Measurements from ENCODE around the gene ADPGK.

ADPGK gene

DNA sequence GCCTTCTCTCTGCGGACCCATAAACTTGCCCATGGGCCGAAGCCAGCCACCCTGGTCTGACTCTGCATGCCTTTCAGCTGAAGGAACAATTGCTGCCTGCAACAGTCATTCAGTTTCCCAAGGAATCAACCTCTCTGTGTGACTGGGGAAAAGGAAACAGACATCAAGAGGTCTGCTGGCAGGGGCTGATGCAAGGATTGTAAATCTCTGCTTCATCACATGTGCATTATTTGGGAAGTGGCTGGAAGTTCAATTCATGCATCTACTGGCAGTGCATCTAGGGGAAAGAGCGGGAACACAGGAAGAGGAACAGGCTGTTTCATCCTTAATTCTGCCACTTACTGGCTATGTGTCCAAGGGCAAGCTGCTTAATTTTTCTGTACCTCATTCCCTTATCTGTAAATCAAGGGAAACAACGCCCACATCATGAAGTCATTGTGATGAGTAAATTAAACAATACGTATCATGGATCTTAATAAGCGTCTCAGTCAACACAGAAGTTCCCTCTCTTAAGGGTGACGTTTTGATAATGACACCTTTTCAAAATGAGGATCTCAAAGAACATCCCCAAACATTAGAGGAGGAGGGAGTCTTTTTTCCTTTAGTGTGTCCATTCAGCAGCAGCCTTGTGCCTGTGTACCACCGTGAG lies 17.4 kb upstream of the ADPGK start:
- TF ChIP-seq, protein P1, sequence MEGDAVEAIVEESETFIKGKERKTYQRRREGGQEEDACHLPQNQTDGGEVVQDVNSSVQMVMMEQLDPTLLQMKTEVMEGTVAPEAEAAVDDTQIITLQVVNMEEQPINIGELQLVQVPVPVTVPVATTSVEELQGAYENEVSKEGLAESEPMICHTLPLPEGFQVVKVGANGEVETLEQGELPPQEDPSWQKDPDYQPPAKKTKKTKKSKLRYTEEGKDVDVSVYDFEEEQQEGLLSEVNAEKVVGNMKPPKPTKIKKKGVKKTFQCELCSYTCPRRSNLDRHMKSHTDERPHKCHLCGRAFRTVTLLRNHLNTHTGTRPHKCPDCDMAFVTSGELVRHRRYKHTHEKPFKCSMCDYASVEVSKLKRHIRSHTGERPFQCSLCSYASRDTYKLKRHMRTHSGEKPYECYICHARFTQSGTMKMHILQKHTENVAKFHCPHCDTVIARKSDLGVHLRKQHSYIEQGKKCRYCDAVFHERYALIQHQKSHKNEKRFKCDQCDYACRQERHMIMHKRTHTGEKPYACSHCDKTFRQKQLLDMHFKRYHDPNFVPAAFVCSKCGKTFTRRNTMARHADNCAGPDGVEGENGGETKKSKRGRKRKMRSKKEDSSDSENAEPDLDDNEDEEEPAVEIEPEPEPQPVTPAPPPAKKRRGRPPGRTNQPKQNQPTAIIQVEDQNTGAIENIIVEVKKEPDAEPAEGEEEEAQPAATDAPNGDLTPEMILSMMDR (IDR thresholded peaks at IDR 0.05; ENCODE audit: control extremely low read depth, extremely low read depth, low read depth, missing control alignments) = no peak
- CTCF ChIA-PET = interaction anchor here (1.9 kb wide), 1 partner anchor 79 kb away, joined by 5 read pairs; no protein-coding TSS in a partner anchor
- no peak for DNase-seq (ENCODE audit: extremely low spot score)
- POLR2A ChIA-PET = no interaction called here

DNA sequence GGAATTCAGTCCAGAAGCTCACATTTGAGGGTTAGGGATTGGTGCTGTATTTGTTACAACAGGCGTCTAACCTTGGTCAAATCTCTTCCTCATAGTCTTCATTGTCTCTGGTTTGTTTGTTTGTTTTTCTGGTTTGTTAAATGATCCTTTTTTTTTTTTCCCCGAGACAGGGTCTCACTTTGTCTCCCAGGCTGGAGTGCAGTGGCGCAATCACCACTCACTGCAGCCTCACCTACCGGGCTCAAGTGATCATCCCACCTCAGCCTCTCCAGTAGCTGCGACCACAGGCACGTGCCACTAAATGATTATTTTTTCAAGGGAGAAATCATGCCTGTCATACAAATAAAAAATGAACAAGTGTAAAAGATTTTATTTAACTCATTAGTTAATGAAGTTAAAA lies 14.3 kb upstream of the ADPGK start:
- TF ChIP-seq, protein P1 (IDR thresholded peaks at IDR 0.05; ENCODE audit: control extremely low read depth, extremely low read depth, low read depth, missing control alignments) = no peak
- ChIA-PET POLR2A (no interaction called here), CTCF (interaction anchor here (0.7 kb wide), 1 partner anchor 22 kb away, joined by 4 read pairs; no protein-coding TSS in a partner anchor)
- no peak for DNase-seq (ENCODE audit: extremely low spot score)

DNA sequence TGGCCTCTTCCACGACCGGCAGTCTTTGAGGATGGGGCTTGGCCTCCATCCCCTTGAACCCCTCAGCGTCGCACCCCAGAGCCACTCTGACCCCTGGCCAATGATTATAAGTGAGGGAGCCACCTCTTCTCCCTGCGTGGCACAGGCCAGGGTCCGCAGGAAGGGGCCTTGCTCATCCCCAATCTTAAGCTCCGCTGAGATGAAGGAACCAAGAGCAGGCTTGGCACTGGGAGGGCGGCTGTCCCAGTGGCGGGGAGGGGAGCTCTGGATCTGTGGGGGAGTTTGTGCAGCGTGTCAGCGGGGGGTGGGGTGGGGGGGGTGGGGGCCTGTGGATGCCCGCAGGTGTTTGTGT lies 13.8 kb upstream of the ADPGK start:
- TF ChIP-seq, protein P1 (IDR thresholded peaks at IDR 0.05; ENCODE audit: control extremely low read depth, extremely low read depth, low read depth, missing control alignments) = no peak
- no peak for DNase-seq (ENCODE audit: extremely low spot score)
- POLR2A ChIA-PET = no interaction called here
- CTCF ChIA-PET = interaction anchor here (0.7 kb wide), 1 partner anchor 22 kb away, joined by 4 read pairs; no protein-coding TSS in a partner anchor

DNA sequence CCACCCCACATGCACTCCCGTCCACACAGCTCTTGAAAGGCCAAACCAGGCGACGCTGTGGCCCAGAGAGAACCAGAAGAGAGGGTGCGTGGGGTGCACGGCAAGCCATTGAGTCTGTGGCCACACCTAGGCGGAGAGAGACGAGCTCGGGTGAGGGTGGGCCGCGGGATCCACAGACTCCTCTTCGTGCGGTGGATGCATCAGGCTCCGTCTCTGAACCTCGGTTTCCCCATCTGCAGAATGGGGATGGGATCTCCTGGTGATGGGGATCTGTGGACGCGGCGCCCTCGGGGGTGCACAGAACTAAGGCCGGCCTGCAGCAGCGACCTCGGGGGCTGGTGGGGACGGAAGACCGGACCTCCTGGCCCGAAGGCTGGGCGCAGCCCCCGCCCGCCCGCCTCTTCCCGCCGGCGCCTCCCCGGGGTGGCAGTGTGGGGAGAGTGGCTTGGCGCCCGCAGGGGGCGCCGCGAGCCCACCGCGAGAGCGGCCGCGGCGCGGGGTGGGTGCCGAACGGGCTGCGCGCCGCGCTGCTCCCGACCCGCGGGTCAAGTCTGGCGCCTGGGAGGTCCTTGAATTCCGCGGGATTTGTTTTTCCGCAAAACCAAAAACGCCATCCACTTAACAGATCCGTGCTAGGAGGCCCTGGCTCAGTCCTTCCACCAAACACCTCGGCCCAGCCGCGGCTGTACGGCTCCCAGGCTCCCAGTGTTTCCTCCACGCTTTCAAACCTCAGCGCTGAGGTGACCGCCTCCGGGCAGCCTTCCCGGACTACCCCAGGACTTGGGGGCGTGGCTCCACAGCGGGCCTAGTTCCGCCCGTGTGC lies 13.2 kb upstream of the ADPGK start:
- peak; percentile 76 for DNase-seq (ENCODE audit: extremely low spot score)
- POLR2A ChIA-PET = no interaction called here
- CTCF ChIA-PET = interaction anchor here (0.9 to 2.3 kb wide), 5 partner anchors 9 to 284 kb away, joined by 3 to 6 read pairs (median 3); no protein-coding TSS in a partner anchor

DNA sequence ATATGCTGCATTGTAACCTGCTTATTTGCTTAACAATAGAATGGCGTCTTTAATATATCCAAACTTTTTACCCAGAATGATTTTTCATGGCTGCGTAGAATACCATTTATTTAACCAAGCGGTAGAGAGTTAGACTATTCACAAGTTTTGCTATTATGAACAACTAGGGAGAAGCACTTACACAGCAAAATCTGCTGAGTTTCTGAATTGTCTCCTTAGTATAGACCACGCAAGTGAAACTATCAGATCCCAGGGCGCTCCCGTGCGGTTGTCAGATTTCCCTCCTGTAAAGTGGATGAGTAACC lies 12.6 kb upstream of the ADPGK start:
- DNase-seq (ENCODE audit: extremely low spot score) = no peak
- ChIA-PET CTCF (interaction anchor here (0.9 to 2.3 kb wide), 5 partner anchors 8 to 285 kb away, joined by 3 to 6 read pairs (median 3); no protein-coding TSS in a partner anchor), POLR2A (no interaction called here)
- TF ChIP-seq, protein P1 (IDR thresholded peaks at IDR 0.05; ENCODE audit: control extremely low read depth, extremely low read depth, low read depth, missing control alignments) = no peak

More for the DNA sequence above, 13.2 kb upstream of the ADPGK start:
- TF ChIP-seq, protein P1 (IDR thresholded peaks at IDR 0.05; ENCODE audit: control extremely low read depth, extremely low read depth, low read depth, missing control alignments) = peak; percentile 67

DNA sequence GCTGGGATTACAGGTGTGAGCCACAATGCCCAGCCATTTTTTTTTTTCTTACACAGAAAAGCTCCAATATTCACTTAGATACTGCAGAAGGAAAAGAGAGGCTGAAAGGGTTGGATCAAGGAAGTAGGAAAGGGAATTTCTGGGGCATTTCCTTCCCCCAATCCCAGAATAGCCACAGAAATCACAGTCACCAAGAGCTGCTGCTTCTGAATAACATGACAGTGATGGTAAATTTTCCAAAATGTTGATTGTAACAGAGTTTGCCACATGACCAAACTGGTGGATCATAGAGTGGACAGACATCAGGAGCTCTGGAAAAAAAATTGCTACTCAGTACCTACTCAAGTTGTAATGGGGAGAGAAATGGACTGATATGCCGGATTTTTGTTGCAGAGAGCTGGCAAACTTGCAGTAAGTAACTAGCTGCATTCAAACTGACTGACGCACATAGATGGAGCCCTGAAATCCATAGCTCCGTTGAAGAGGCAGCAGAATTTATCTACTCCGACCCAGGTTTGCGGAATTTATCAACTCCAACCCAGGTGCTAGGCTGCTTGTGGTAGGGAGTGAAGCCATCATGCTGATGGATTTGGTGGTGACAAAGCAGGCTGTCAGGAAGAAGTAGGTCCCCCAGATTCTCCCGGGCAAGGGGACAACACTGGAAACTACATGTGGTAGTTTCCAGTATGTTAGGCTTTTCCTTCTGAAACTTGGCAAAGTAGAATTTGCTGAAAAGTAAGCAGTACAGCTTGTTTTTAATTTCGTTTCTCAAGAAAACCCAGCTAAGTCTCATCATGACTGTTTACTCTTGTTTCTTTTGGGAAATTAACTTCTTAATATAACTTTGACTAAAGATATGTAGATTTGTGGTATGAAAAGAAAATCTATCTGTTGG lies 10.5 kb upstream of the ADPGK start:
- TF ChIP-seq, protein P1 (IDR thresholded peaks at IDR 0.05; ENCODE audit: control extremely low read depth, extremely low read depth, low read depth, missing control alignments) = no peak
- DNase-seq (ENCODE audit: extremely low spot score) = no peak
- POLR2A ChIA-PET = no interaction called here
- CTCF ChIA-PET = interaction anchor here (0.7 to 1.6 kb wide), 4 partner anchors 9 to 447 kb away, joined by 3 to 7 read pairs (median 3); no protein-coding TSS in a partner anchor
